HG02981 (cell line): ENCODE data around the gene A1BG.
"Not testable (repeated sequence)": the region's sequence is repeated elsewhere in the genome, so short reads cannot be mapped to it uniquely, and the experiment has no call there.

ENCODE experiments used
- ATAC-seq: cut with Tn5 transposase; IDR thresholded peaks from one replicate; pipeline ENCODE4 v1.9.1; 2021; ENCODE audit warnings: mild to moderate bottlenecking, moderate library complexity; ENCODE audit not compliant: unreplicated experiment

The A1BG gene

DNA sequence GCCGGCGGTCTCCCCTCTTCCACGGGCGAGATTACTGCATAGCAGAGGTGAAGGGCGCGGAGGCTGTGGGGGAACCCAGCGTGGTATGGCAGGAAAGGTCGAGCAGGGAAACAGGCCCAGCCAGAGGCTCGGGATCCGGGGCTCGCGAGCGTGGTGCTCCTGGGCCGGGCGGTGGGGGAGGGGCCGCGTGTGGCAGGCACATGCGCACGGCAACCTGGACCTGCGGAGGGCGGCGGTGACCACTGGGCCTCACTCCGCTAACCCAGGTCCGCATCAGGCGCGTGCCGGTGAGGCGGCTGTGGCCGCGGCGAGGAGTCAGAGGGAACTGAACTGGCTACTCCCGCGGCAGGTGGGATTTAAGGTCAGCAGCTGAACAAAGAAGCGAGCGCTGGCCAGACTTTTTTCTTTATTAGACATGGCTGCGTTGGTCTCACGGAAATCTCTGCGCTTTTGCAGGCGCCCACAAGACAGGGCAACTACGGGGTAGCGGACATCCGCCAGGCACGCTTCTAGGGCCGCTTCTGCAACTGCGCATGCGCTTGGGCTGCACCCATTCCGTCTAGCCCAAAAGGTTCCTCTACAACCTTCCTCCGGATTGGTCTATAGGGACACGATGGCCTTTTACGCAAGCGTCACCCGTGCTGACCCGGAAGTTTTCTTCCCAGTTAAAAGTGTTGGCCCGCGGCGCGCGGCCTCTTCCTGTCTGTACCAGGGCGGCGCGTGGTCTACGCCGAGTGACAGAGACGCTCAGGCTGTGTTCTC is 33.5 kb upstream of the A1BG start, which contains the start of gene RPS5:
RPS5 (plus strand) TSS at position 694 of the 762 bp plus-strand sequence. CDS start 869 bp downstream, outside the sequence.
- ATAC-seq, result peak; percentile 90

DNA sequence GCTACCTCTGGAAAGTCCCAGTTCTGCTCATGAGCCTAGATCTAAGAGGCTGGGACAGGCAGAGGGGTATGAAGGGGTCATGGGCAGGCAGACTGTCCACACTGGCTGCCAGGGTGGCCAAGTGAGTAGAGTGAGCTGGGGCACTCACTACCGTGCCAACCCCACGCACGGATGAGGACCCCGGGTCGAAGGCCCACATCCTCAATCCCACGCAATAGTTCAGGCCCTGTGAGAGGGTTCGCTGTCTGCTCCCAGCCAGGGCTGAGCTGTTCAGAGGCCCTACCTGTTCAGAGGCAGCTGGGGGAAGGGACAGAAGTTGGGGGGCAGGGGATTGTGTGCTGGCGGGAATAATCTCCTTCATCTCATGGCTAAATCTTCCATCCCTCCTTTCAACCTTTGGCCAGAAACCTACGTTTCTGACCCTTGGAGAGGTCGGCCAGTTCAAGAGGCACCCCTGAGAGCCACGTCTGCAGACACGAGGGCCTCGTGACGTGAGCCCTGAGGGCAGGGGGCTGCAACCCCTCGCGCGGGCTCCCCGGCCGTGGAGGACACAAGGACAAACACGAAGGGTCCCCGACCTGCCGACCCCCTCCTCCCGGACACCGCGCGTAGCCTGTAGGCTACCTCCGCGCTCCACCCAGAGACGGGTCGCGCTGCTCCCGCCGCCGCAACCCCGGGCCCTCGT is 32.7 kb upstream of the A1BG start:
- no peak for ATAC-seq

- no peak for ATAC-seq
These were observed 32.1 kb upstream of the A1BG start for GRCh38 chr19:58385313-58385890.

GRCh38 chr19:58382997-58383603 is 29.8 kb upstream of the A1BG start:
- ATAC-seq, result no peak

- ATAC-seq, result no peak
These were observed 28.3 kb upstream of the A1BG start for GRCh38 chr19:58381460-58382212.

DNA sequence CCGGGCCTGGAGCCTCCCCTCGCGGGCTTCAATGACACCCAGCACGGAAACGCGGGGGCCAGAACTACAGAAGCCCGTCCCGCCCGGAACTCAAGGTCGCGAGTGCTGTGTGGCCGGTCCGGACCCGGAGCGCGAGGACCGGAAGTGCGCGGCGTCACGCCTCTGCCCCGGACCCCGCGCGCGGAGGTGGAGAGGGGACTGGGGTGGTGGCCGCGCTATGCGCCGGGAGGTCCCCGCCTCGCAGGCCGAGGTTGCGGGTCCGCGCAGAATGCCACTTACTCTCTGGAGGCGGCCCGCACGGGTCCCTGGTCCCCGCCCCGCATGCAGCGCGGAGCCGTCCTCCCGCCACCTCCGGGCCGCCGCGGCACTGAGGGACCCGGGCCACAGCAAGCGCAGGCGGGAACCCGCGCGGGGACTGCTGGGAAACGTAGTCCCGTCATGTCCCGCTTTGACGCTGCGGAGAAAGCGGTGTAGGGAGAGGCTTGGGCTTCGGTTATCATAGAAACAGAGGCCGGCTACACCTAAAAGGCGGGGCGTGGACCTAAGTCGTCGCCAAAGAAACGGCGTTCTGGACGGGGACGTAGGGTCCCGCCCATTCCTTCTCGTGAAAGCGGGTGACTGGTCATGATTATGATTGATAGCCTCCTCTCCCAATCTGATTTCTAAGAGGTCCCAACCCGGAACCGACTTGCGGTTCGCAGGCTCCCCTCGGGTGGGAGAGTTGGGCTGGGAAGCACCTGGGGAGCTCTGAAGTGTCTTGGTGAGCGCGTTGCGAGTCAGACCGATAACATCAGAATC is 27.6 kb upstream of the A1BG start, which contains the start of gene ZNF837:
ZNF837 (minus strand) TSS at position 369 of the 798 bp plus-strand sequence. CDS start 11,698 bp downstream, outside the sequence.
- ATAC-seq, result peak; percentile 77

GRCh38 chr19:58380037-58380661 is 26.9 kb upstream of the A1BG start:
- no peak for ATAC-seq

DNA sequence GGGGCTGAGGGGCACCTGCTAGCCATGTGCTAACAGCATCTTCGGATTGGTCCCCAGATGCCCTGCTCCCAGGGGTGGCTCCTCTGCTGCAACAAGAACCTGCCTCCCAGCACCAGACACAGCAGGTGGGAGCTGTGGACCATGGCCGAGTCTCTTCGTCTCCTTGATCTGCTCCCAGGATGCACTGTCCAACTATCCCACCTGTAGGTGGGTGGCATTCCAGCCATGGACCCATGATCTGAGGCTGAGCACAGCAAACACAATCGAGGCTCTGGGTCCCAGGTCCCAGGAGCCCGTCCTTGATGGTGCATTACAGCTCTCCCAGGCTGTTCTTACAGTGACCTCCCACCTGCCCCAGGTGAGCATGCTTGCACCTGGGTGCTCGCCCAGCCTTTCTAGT is 26.0 kb upstream of the A1BG start:
- no peak for ATAC-seq

DNA sequence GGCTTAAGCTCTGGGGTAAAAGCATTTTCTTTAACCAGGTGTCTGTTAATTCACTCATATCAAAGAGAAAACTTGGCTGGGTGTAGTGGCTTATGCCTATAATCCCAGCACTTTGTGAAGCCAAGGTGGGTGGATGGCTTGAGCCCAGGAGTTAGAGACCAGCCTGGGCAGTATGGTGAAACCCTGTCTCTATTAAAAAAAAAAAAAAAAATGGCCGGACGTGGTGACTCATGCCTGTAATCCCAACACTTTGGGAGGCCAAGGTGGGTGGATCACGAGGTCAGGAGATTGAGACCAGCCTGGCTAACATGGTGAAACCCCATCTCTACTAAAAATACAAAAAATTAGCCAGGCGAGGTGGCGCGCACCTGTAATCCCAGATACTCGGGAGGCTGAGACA is 23.4 kb upstream of the A1BG start:
- not testable (repeated sequence) for ATAC-seq

GRCh38 chr19:58374200-58374599 is 20.9 kb upstream of the A1BG start:
- no peak for ATAC-seq

GRCh38 chr19:58372311-58373133 is 19.2 kb upstream of the A1BG start:
- no peak for ATAC-seq

DNA sequence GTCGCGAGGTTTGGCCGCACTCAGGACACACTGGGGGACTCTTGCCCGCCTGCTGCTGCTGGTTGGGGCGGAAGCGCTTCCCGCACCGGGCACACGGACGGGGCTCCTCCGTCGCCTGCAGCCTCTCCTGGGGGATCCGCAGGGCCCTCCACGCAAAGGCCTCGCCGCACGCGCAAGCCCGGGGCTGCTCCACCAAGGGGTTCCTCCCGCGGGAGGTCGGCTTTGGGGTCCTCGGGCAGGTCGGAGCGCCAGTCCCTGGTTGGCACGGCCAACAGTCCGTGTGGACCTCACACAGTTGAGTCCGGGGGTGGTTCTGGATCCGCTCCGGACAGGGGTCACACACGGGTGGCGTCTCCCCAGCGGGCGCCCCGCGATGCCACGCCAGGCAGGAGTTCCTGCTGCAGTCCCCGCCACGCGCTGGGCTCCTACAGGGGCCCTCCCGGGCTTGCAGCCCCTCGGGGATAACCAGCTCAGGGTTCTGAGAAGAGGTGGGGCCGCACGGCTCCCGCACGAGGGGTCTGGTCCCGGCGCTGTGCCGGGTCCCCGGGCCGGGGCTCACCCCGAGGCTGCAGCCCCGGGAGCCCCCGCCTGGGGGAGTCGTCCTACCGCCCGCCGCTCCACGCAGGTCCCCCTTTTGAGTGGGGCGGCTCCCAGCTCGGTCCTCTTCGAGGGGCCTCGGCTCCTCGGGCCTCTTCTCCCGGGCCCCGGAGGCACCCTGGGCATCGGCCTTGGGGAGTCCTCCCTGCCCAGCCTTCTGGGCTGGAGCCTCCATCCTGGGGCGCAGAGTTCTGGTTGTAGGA is 15.5 kb upstream of the A1BG start:
- no peak for ATAC-seq

DNA sequence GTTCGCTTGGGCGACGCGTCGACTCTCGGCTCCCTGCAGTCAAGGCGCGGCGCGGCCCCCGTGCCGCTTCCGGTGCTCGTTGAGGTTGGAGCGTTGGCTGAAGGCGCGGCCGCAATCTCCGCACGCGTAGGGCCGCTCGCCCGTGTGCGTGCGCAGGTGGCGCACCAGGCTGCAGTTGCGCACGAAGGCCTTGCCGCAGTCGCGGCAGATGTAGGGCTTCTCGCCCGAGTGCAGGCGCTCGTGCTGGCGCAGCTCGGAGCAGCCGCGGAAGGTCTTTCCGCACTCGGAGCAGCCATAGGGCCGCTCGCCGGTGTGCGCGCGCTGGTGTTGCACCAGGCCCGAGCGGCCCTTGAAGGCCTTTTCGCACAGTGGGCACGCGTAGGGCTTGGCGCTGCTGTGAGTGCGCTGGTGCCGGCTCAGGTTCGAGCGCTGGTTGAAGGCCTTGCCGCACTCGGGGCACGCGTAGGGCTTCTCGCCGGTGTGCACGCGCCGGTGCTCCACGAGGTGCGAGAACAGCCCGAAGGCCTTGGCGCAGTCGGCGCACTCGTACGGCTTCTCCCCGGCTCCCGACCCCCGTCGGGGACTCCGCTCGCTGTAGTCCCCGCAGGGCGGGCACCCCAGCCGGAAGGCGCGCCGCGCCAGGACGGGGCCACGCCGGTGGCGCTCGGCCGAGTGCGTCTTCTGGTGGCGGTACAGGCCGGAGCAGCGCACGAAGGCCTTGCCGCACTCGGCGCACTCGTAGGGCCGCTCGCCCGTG is 14.6 kb upstream of the A1BG start:
- ATAC-seq, result no peak

- no peak for ATAC-seq
These were observed 13.5 kb upstream of the A1BG start for GRCh38 chr19:58366585-58367430.

- no peak for ATAC-seq
These were observed 10.9 kb upstream of the A1BG start for GRCh38 chr19:58364146-58364545.
